Activated CD8-positive, alpha-beta memory T cell treated with anti-CD3 and anti-CD28 coated beads for 36 hours (primary cell): Measurements from ENCODE around the gene PSMB8. TPM values are rescaled to one million over a fixed set of nuclear protein-coding genes. Genes with fewer than 3 reads are reported as not detected.

Source experiments
- CTCF ChIA-PET: fragments of 350-600 bp; sonication (Branson Sonifier 250); formaldehyde crosslinking; loops from one replicate; lab custom pipeline; 2021; ENCODE audit warnings: antibody characterized with exemption; lab: Charles Lee
- POLR2A ChIA-PET: fragments of 350-600 bp; sonication (Branson Sonifier 250); formaldehyde crosslinking; loops from one replicate; lab custom pipeline; 2021; ENCODE audit warnings: antibody characterized with exemption; lab: Charles Lee
- total RNA-seq, 2 experiments: library from RNA; stranded (reverse); gene quantifications; one replicate each; pipeline ENCODE4 v1.2.3, GENCODE V29; 2021

PSMB8 gene
- total RNA-seq, 2 experiments from 2014 or later = 295 TPM

DNA sequence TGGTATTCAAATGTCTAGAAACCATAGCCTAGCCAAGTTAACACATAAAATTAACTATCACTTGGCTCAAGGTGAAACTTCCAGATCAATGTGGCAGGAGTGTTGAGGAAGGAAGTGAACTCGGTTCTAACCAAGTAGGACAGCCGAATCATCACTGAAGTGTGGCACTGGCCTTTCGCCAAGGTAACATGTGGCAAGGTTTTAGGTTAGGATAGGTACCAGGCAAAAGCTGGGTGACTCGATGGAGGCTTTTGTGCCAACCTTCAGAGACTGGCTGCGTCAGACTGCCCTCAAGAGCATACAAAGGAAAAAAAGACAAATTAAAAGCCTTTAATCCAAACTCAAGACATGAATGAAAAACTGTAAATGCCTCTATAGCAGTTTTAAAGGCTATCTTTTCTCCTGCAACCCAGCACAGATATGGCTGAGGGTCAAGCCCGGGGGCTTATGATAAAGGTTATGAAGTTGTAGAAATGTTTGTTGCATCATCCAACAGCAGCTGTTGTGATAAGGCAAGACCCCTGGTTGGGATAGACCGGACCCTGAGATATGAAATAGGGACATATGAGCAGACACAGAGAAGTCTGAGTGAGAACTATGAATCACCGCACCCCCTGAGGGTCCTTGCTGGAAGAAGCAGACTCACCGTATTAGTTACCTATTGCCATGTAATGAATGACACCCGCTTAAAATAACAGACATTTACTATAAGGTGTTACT, 22.0 kb upstream of the PSMB8 start:
- ChIA-PET POLR2A (interaction anchor here (0.6 kb wide), 1 partner anchor 27 kb away, joined by 3 read pairs; the partner anchor contains the start of gene TAP2), CTCF (interaction anchor here (0.6 to 6.6 kb wide), 4 partner anchors 9 to 443 kb away, joined by 3 to 68 read pairs (median 12); partner anchors contain the start of genes PSMB8, PSMB9, TAP1 and TAP2)

DNA sequence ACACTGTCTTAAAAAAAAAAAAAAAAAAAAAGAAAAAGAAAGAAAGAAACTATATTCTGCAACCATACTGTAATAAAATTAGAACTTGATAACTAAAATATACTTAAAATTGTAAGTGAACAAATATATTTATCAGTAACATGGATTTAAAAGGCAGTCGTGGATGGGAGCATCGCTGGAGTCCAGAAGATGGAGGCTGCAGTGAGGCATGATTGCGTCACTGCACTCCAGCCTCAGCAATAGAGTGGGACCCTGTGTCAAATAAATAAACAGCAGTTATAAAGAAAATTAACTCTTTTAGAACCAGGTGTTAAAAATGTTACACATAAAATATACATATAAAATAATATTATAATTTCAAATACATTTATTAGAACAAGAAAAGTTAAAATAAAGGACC, 18.9 kb upstream of the PSMB8 start:
- CTCF ChIA-PET = no interaction called here
- POLR2A ChIA-PET = no interaction called here

DNA sequence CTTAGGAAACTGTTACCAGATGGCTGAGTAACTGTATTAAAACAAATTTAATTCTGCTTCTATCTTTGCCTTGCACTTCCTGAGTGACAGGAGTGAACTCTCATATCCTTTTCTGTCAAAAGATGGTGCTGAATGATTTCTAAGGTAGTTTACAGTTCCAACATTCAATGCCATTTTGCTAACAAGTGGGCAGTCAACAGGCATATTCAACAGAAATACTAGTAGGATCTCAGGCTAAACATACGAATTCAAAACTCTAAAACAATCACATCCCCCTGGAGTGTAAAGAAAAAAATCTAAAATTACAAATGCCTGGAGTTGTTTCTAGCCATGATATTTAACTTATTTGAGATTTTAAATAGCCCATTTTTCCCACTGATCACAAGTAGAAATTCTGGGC, 16.8 kb upstream of the PSMB8 start:
- CTCF ChIA-PET = interaction anchor here (3.6 to 8.1 kb wide), 2 partner anchors 8 to 21 kb away, joined by 24 to 68 read pairs; partner anchors contain the start of gene TAP2
- POLR2A ChIA-PET = interaction anchor here (0.8 kb wide), 1 partner anchor 22 kb away, joined by 3 read pairs; the partner anchor contains the start of gene TAP2

DNA sequence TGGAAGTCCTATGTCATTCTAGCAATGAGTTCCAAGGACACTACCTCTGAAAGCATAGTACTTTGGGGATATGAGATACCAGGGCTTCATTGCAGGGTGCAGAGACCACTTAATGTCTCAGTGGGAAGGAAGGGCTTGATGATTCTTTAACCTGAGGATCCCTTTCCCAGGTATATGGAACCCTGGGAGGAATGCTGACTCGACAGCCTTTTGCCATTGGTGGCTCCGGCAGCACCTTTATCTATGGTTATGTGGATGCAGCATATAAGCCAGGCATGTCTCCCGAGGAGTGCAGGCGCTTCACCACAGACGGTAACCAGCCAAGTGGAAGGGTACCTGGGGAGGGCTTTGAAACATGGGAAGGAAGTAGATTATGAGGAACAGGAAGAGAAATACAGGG, 14.3 kb upstream of the PSMB8 start:
- ChIA-PET POLR2A (interaction anchor here (1.0 kb wide), 1 partner anchor 9 kb away, joined by 3 read pairs; no protein-coding TSS in a partner anchor), CTCF (interaction anchor here (0.6 to 8.1 kb wide), 6 partner anchors 11 to 126 kb away, joined by 3 to 68 read pairs (median 12); partner anchors contain the start of genes PSMB8 and TAP2)

DNA sequence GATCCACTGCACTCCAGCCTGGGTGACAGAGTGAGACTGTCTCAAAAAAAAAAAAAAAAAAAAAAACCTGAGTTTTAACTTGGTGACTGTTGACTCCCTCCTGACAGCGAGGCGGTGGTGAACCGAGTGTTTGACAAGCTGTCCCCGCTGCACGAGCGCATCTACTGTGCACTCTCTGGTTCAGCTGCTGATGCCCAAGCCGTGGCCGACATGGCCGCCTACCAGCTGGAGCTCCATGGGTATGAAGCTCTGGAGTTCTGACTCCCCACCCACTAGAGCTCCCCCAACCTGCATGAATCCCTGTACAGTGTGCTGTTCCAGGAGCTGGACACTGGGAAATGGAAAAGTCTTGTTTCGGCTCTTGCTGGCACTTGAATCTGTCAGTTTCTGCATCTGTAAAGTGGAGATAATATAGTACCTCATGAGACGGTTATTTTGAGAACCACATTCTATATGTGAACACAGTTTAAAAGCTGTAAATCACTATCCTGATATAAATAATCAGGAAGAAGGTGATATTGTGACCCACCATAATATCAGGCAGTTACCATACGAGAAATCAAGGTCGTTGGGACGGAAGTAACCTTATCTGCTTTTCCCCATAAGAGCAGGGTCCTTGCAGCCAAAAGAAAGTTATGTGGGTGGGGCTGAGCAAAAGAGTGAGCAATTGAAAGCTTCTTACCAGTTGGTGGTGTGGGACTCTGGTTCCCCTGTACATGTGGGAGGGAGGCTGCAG, 13.5 kb upstream of the PSMB8 start:
- POLR2A ChIA-PET = interaction anchor here (0.6 to 1.0 kb wide), 4 partner anchors 10 to 116 kb away, joined by 3 read pairs; no protein-coding TSS in a partner anchor
- CTCF ChIA-PET = interaction anchor here (0.6 to 8.1 kb wide), 7 partner anchors 12 to 127 kb away, joined by 3 to 68 read pairs (median 5); partner anchors contain the start of genes PSMB8 and TAP2

DNA sequence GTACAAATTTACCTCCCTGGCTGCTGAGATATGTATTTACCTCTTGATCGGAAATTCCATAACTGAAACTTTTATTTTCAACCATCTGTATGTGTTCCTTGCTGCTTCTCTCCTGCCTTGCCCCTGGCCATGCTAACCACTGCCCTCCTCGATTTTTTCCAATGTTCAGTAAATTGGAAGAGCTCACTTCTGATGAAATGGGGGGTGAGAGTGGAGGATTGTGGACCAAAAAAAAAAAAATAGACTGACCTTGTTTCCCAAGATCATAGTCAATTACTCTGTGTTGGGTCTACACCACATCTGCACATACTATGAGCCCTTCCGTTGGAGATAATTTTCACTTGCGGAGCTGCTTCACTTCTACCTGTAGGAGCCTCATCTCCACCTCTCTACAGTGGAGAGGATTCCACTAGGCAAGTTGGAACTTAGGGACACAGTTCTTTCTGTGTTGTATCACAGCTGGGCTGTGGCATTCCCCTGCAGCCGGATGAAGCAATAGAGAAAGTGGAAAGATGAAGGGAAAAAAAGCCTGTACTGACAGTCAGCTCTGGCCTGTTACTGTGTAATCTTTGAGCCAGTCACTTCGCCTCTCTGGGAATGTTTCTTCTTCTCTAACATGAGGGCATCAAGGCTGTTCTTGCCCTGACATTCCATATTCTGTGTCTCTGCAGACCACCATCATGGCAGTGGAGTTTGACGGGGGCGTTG, 11.8 kb upstream of the PSMB8 start:
- CTCF ChIA-PET = interaction anchor here (0.7 to 8.1 kb wide), 6 partner anchors 13 to 129 kb away, joined by 3 to 146 read pairs (median 6); partner anchors contain the start of genes HLA-DMA, PSMB8 and TAP2
- POLR2A ChIA-PET = interaction anchor here (0.6 to 4.0 kb wide), 7 partner anchors 10 to 691 kb away, joined by 3 to 75 read pairs (median 15); partner anchors contain the start of genes HLA-DMA, PSMB8 and TAP2

DNA sequence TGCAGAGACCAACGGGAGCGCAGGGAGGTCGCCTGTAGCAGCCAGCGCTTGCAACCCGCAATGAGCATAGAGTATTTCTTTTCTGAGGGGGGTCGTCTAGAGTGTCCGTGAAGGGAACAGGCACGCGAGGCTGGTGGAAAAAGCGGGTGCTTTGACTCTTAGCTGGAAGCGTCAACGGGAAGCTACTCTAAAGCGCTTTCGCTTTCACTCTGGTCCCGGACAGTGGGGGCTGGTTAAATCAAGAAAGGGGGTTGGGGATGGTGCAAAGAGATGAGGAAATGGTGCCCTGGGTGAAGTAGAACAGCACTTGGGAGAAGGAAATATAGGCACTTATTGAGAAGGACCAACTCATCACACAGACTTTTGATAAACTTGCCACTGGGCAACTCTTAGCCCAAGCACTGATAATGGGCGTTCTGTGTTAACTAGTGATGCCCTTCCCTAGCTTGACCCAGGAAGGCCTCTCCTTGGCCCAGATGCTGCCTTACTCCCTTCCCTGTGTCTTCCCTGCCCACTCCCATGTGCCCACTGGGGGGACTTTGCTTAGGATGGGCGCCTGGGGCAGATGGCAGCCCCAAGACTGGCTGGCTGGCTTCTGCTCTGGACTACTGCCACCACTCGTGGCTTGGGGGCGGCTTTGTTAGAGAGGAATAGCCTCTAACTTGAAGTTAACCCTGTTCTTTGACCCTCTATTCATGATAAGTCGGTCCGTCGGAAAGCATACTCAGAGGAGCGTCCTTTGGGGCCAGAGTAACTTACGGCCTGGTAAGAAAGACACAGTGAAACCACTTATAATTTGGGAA, 10.7 kb upstream of the PSMB8 start:
- CTCF ChIA-PET = interaction anchor here (0.7 to 8.1 kb wide), 7 partner anchors 13 to 130 kb away, joined by 3 to 146 read pairs (median 4); partner anchors contain the start of genes HLA-DMA, PSMB8 and TAP2
- POLR2A ChIA-PET = interaction anchor here (0.6 to 4.0 kb wide), 9 partner anchors 9 to 690 kb away, joined by 3 to 75 read pairs (median 6); partner anchors contain the start of genes HLA-DMA, PSMB8 and TAP2

DNA sequence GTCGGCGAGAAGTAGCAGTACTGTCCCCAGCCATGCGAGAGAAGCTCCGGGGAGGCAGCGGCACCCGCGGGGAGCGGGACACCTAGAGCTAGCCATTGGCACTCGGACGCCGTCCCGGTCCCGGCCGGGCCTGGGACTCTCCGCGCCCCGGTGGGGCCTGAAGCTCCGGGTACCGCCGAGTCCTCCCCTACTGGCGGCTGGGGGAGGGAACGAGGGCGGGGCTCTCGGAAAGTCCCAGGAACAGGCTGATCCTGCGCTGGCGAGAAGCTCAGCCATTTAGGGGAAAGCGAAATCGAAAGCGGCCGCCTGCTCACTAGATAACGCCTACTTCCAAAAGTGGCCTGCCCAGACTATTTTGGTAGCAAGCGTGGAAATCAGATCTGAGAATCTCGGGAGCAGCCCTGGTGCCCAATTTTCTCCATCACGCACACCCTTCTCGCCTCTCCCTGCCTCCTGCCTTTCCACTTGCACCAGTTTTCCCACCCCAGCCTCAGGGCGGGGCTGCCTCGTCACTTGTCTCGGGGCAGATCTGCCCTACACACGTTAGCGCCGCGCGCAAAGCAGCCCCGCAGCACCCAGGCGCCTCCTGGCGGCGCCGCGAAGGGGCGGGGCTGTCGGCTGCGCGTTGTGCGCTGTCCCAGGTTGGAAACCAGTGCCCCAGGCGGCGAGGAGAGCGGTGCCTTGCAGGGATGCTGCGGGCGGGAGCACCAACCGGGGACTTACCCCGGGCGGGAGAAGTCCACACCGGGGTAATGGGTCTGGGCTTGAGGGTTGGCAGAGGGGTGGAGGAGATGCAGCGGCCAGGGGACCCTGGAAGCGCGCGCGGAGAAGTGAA, 9.9 kb upstream of the PSMB8 start, which contains the start of the genes PSMB9 and TAP1:
Gene PSMB9, plus strand, starts transcription at position 652 of the 835 bp plus-strand sequence. Its CDS starts 38 bp downstream, at position 690.
Gene TAP1, minus strand, starts transcription at position 164 of the 835 bp plus-strand sequence. Its CDS starts 68 bp downstream, at position 96.
- ChIA-PET CTCF (interaction anchor here (1.0 to 8.1 kb wide), 8 partner anchors 12 to 129 kb away, joined by 3 to 146 read pairs (median 4); partner anchors contain the start of genes PSMB8 and TAP2), POLR2A (interaction anchor here (0.7 to 4.0 kb wide), 8 partner anchors 8 to 453 kb away, joined by 3 to 75 read pairs (median 10); partner anchors contain the start of genes HLA-DMA, PSMB8 and TAP2)

DNA sequence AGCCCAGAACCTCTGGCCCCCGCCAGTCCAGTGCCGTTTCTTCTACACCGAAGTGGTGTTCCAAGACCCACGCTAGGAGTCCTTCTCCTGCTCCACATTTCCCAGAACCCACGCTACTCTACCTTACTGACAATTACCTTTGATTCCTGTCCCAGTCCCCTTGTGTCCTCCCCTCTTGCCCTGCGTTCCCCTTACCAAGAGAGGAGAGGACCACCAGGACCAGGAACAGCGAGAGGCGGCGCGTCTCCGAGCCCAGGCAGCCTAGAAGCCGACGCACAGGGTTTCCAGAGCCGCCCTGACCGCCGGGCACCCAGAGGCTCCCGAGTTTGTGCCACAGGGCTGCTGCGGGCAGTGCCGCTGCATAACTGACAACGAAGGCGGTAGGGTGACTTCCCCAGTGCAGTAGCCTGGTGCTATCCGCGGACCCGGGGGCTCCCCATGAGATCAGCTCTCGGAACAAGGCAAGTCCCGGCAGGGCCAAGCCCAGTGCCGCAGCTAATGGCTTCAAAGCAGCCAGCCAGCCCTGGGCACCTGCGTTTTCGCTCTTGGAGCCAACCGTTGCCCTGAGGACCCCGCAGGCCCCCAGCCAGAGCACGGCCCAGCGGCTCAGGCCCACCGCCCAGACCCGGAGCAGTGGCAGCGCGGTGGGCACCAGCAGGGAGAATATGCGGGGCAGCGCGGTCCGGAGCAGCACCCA, 9.1 kb upstream of the PSMB8 start:
- CTCF ChIA-PET = interaction anchor here (1.1 to 8.1 kb wide), 6 partner anchors 11 to 130 kb away, joined by 3 to 146 read pairs (median 4); partner anchors contain the start of genes PSMB8 and TAP2

DNA sequence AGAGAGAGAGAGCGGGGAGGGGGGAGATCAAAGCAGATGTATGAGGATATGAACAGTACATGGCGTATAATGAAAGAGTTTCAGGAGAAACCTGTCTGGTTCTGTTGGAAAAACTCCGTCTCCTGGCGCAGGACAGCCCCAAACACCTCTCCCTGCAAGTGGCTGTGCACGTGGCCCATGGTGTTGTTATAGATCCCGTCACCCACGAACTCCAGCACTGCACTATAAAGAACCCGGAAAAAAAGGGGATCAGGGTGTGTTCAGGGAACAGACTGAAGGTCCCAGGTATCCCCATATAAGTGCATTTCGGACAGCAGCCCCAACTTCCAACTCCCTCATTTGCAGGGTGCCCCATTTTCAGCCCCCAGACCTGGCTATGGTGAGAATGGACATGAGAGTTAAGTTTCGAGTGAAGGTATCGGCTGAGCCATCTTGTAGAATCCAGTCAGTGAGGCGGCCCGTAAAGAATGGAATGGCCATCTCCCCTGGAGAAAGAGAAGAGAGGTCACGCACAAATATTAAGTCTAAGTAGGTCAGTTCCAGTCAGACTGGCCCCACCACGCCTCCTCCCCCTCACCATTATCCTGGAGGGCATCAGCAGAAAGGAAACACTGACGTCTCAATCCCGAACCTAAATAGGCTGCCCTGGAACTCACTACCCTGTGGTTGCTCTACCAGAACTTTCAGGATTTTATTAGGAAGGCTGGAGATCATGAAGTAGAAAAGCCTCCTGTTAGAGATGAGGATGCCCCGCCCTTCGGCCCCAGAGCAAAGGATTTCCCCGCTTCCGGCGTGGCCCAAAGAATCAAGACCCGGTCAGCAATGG, 8.4 kb upstream of the PSMB8 start:
- POLR2A ChIA-PET = interaction anchor here (1.7 to 4.0 kb wide), 4 partner anchors 7 to 120 kb away, joined by 11 to 75 read pairs (median 58); partner anchors contain the start of genes PSMB8 and TAP2
- CTCF ChIA-PET = interaction anchor here (3.6 to 8.1 kb wide), 3 partner anchors 10 to 17 kb away, joined by 39 to 146 read pairs (median 68); partner anchors contain the start of genes PSMB8 and TAP2

More for the DNA sequence above, 9.1 kb upstream of the PSMB8 start:
- POLR2A ChIA-PET = interaction anchor here (0.9 to 4.0 kb wide), 5 partner anchors 8 to 120 kb away, joined by 3 to 75 read pairs (median 48); partner anchors contain the start of genes PSMB8 and TAP2

DNA sequence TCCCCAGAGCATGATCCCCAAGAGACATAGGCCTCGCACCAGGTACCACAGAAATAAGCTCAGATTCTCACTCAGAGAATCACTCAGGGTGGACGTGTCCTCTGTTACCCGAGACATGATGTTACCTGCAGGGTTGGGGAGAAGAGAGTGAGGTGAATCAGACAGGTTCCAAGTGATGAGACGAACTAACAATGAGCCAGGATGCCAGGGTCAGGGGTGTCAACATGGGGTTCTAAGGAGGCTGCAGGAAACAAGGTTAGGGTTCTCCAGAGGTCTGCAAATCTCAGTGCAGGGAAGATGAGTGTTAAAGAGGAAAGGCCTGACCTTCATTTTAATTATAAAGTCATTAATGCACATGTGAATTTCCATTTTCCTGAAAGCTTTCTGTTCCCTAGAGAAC, 7.2 kb upstream of the PSMB8 start:
- ChIA-PET CTCF (interaction anchor here (0.9 to 3.6 kb wide), 3 partner anchors 9 to 17 kb away, joined by 3 to 39 read pairs (median 3); partner anchors contain the start of gene TAP2), POLR2A (interaction anchor here (1.7 kb wide), 1 partner anchor 13 kb away, joined by 11 read pairs; the partner anchor contains the start of gene TAP2)

DNA sequence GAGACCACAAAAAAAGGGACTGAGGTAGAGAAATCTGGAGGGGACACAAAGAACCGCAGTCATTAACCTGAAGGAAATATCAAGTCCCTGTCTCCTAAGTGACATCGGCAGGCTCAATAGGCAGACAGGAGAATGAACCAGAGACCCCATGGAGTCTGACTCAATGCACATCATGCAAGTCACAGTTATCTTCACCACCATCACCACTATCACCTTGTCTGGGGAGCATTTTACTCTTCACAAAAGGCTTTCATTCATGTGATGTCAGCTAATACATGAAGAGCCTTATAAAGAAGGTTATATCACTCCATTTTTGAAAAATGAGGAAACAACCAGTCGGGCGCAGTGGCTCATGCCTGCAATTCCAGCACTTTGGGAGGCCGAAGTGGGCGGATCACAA, 5.3 kb upstream of the PSMB8 start:
- ChIA-PET CTCF (interaction anchor here (3.6 kb wide), 1 partner anchor 10 kb away, joined by 39 read pairs; the partner anchor contains the start of gene TAP2), POLR2A (interaction anchor here (0.7 kb wide), 1 partner anchor 123 kb away, joined by 4 read pairs; no protein-coding TSS in a partner anchor)

DNA sequence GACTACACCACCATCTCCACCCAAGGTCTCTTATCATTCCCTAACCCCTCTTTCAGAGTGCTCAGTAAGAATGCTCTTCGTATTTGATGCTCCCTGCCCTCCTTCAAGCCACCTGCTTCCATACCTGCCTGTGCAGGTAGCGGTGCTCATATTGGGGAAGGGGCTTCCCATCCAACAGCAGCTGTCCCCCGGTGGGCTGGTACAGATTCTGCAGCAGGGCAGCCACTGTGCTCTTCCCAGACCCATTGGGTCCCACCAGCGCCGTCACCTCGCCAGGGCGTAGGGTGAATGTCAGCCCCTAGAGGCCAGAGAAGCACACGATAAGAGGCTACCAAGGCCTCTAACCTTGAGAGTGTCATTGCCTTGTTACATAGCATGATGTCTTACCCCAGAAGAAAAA, 3.9 kb upstream of the PSMB8 start:
- CTCF ChIA-PET = interaction anchor here (0.6 to 1.9 kb wide), 2 partner anchors 9 to 1291 kb away, joined by 3 to 7 read pairs; partner anchors contain the start of gene TAP2
- POLR2A ChIA-PET = no interaction called here

DNA sequence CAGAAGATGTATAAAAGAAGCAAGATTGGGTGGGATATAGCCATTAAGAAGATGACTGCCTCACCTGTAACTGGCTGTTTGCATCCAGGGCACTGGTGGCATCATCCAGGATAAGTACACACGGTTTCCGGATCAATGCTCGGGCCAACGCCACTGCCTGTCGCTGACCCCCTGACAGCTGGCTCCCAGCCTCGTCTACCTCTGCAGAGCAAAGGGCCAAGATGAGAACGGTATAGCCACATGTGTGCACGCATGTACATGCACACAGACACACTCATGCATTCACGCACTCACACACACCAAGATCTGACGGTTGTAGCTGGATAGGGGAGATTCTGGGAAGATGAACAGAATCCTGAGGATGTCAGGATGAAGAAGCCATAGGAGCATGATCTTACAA, 3.2 kb upstream of the PSMB8 start:
- POLR2A ChIA-PET = interaction anchor here (3.5 kb wide), 1 partner anchor 8 kb away, joined by 67 read pairs; the partner anchor contains the start of genes PSMB9 and TAP1

More for the DNA sequence above, 3.2 kb upstream of the PSMB8 start:
- CTCF ChIA-PET = interaction anchor here (0.6 to 10.6 kb wide), 4 partner anchors 8 to 1290 kb away, joined by 3 to 146 read pairs (median 6); partner anchors contain the start of genes PSMB9, TAP1 and TAP2
